ENCODE results near the gene SH3BP5. TPM values are rescaled to one million over a fixed set of nuclear protein-coding genes. Genes with fewer than 3 reads are reported as not detected.

Gene SH3BP5
- total RNA-seq, 2 donors from 2014 or later = 13.7 to 21.8 TPM

DNA sequence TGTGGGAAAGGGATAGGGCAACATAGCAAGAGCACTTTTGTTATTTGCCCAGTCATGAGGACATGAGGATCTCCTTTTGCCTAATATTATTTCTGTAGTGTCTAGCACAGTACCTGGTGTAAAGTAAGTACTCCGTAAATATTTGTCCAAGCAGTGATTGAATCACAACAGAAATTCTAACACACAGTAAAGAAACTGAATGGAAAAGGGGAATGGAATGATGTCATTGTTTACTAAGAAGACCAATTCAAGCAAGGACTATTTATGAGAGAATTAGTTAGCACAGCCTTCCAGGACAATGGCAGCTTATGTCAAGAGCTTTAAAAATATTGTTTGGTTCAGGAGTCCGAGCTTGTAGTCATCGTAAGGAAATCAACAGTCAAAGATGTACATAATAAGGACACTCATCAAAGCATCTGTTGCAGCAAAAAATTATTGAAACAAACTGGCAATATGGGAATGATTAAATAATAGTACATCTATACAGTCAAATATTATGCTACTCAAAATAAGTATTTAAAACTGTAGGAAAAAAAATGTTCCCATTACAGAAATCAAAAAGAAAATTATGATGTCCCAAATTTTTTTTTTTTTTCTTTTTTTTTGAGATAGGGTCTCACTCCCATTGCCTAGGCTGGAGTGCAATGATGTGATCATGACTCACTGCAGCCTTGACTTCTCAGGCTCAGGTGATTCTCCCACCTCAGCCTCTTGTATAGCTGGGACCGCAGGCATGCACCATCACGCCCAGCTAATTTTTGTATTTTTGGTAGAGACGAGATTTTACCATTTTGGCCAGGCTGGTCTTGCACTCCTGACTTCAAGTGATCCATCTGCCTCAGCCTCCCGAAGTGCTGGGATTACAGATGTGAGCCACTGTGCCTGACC is 108.5 kb downstream of the SH3BP5 start:
- H3K4me1 ChIP-seq = peaks cover 4% of the 10 kb centered on the region
- TF ChIP-seq POLR2A (IDR thresholded peaks at IDR 0.05) (no peak), CTCF (IDR thresholded peaks at IDR 0.05) (no peak)
- no peak overlapping the region for H3K27ac ChIP-seq
- no peaks in the 10 kb centered on the region for H3K27me3 ChIP-seq
- no peak overlapping the region for H3K4me3 ChIP-seq
- DNase-seq (no peak), ATAC-seq (no peak)
- WGBS, 2 donors = 87 to 90% methylated on average over 7 of the region's 7 CpGs
- intact Hi-C loops (cut with DNase I) = no loop called here
- H3K9me3 ChIP-seq = no peaks in the 10 kb centered on the region
- peaks cover 2 to 29% of the 10 kb centered on the region in 2 donors for H3K36me3 ChIP-seq (replicated peaks in 1 of 2; ENCODE audit: insufficient read depth in 1 of 2, low read depth in 2 of 2)

- H3K4me3 ChIP-seq = no peak overlapping the region
- H3K4me1 ChIP-seq = no peaks in the 10 kb centered on the region
- DNase-seq = no peak
- H3K27me3 ChIP-seq = no peaks in the 10 kb centered on the region
- 89 to 90% methylated on average over 11 of the region's 11 CpGs for WGBS, 2 donors
- peaks cover 5 to 27% of the 10 kb centered on the region in 2 donors for H3K36me3 ChIP-seq (replicated peaks in 1 of 2; ENCODE audit: insufficient read depth in 1 of 2, low read depth in 2 of 2)
- TF ChIP-seq CTCF (IDR thresholded peaks at IDR 0.05) (no peak), POLR2A (IDR thresholded peaks at IDR 0.05) (no peak)
- no peak for ATAC-seq
- no peaks in the 10 kb centered on the region for H3K9me3 ChIP-seq
- intact Hi-C loops (cut with DNase I) = no loop called here
- no peak overlapping the region for H3K27ac ChIP-seq
These were observed 110.7 kb downstream of the SH3BP5 start for GRCh38 chr3:15221574-15222217.

DNA sequence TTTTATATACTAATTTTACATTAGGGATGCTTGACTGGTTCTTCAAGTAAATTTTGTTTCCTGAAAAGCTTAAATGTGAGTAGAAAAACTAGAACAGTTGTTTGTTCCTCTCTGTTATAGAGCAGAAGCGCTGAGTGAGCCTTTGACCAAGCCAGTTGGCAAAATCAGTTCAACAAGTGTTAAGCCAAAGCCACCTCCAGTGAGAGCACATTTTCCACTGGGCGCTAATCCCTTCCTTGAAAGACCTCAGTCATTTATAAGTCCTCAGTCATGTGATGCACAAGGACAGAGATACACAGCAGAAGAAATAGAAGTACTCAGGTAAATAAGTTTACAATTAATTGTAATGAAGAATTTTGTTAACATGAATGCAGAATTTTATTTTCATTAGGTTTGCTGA is 111.7 kb downstream of the SH3BP5 start:
- Histone ChIP-seq H3K4me1 (no peaks in the 10 kb centered on the region), H3K4me3 (no peak overlapping the region), H3K27ac (no peak overlapping the region), H3K27me3 (no peaks in the 10 kb centered on the region), H3K9me3 (no peaks in the 10 kb centered on the region), H3K36me3 (replicated peaks in 1 of 2; ENCODE audit: insufficient read depth in 1 of 2, low read depth in 2 of 2) (peaks cover 5 to 27% of the 10 kb centered on the region in 2 donors)
- DNase-seq = no peak
- intact Hi-C loops (cut with DNase I) = no loop called here
- 94 to 98% methylated on average over 2 of the region's 2 CpGs for WGBS, 2 donors
- no peak for ATAC-seq
- TF ChIP-seq CTCF (IDR thresholded peaks at IDR 0.05) (no peak), POLR2A (IDR thresholded peaks at IDR 0.05) (no peak)

DNA sequence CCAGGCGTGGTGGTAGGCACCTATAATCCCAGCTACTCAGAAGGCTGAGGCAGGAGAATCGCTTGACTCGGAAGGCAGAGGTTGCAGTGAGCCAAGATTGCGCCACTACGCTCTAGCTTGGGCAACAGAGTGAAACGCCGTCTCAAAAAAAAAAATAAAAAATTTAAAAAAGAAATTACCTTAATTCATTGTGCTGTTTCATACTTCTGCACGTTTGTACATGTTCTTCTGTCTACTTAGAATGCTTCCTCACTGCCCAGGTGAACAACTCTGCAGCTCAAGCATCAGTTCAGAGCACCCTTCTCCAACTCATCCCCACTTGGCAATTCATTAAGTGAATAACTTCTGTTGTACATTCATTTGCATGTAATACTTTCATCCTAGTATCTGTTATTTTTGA is 112.3 kb downstream of the SH3BP5 start:
- WGBS, 2 donors = 80 to 90% methylated on average over 8 of the region's 8 CpGs

More for the DNA sequence above, 112.3 kb downstream of the SH3BP5 start:
- DNase-seq (no peak), ATAC-seq (no peak)
- H3K9me3 ChIP-seq = no peaks in the 10 kb centered on the region
- intact Hi-C loops (cut with DNase I) = no loop called here
- H3K4me1 ChIP-seq = no peaks in the 10 kb centered on the region
- H3K27me3 ChIP-seq = no peaks in the 10 kb centered on the region
- TF ChIP-seq CTCF (IDR thresholded peaks at IDR 0.05) = no peak
- no peak for TF ChIP-seq POLR2A (IDR thresholded peaks at IDR 0.05)
- H3K36me3 ChIP-seq (replicated peaks in 1 of 2; ENCODE audit: insufficient read depth in 1 of 2, low read depth in 2 of 2) = peaks cover 5 to 28% of the 10 kb centered on the region in 2 donors
- H3K4me3 ChIP-seq = no peak overlapping the region
- H3K27ac ChIP-seq = no peak overlapping the region
